ENCODE results near the gene MRPS22. TPM values are rescaled to one million over a fixed set of nuclear protein-coding genes. Genes with fewer than 3 reads are reported as not detected.

The MRPS22 gene
- total RNA-seq, 1 experiment from 2014 or later = 45.7 TPM

DNA sequence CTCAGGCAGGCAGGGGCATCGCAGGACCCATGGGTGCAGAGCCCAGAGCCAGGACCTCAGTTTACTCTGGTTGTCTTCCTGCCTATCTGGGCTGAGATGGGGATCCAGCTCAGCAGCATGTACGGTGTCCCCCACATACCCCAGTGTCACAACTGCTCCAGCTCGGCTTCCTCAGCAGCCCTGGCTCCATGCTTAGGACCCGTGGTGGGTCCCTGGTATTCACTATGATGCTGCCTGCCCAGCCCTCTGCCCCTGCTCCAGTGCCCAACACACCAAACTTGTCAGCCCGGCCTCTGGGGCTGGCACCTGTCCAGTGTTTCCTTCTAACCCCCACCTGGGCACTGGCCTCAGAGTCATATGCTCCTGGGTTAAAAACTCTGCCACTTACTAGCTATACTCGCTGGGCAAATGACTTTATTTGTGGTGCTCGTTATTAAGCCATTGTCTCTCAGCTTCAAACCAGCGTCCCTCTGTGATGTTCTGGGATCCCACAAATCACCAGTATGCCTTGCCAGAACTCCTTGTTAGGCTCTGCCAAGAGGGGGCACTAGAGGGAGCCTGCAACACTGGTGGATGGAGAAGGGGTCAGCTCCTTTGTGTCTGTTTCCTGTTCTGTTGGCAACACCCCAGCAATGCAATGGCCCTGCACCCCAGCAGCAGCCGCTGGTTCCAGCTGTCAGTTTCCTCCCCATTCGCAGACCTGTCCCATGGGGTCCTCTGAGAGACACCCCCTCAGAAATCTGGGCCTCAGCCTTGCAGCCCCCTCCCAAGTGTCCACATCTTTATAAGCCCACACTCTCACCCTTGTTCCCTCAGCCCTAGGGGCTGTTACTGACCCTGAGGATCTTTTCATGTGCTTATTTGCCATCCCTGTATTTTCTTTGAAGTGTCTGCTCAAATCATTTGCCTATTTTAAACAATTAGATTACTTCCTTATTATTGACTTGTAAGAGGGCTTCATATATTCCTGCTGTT, 24.1 kb upstream of the MRPS22 start:
- Histone ChIP-seq H3K14ac (ENCODE audit: insufficient read depth, low read length) (no peak overlapping the region; the same call in 1 of the 2 replicates), H4K91ac (ENCODE audit: insufficient read length, low read depth, low read length) (no peak overlapping the region), H3K9me3 (ENCODE audit: control insufficient read depth, low read depth, low read length) (no peaks in the 10 kb centered on the region), H2BK5ac (ENCODE audit: insufficient read length, low read length) (no peak overlapping the region), H3K4ac (ENCODE audit: low read depth, low read length) (no peak overlapping the region), H3K56ac (ENCODE audit: insufficient read length, low read depth, low read length) (no peak overlapping the region), H2BK15ac (ENCODE audit: low read depth, low read length) (no peak overlapping the region), H2BK20ac (ENCODE audit: low read depth, low read length, poor library complexity, severe bottlenecking) (no peak overlapping the region), H3K23ac (ENCODE audit: insufficient read length, low read depth, low read length) (no peak overlapping the region), H2BK120ac (ENCODE audit: low read depth, low read length, poor library complexity, severe bottlenecking) (no peak overlapping the region), H4K20me1 (ENCODE audit: control insufficient read depth, insufficient read depth, insufficient read length) (no peaks in the 10 kb centered on the region), H3K4me1 (ENCODE audit: insufficient read depth, low read length) (no peaks in the 10 kb centered on the region), H2BK12ac (ENCODE audit: insufficient read length, low read depth, low read length) (no peak overlapping the region), H4K5ac (ENCODE audit: insufficient read length, low read depth, low read length) (no peak overlapping the region), H3K9ac (ENCODE audit: extremely low read depth, insufficient read length, low read length) (no peak overlapping the region), H3K79me1 (ENCODE audit: insufficient read depth, low read depth, low read length, poor library complexity, severe bottlenecking) (no peaks in the 10 kb centered on the region), H2AFZ (ENCODE audit: low read length) (peak overlapping the region; percentile 83), H3T11ph (ENCODE audit: low read length) (no peak overlapping the region), H3K79me2 (ENCODE audit: insufficient read depth, low read length) (no peaks in the 10 kb centered on the region), H2AK5ac (ENCODE audit: insufficient read length, low read length) (no peak overlapping the region), H3K27me3 (ENCODE audit: insufficient read depth, low read length) (no peaks in the 10 kb centered on the region), H4K8ac (replicated peaks; ENCODE audit: insufficient read length, low read depth, low read length) (no peak overlapping the region), H3K4me2 (ENCODE audit: insufficient read depth, insufficient read length, low read length) (no peak overlapping the region), H3K23me2 (ENCODE audit: insufficient read length, low read depth, low read length, poor library complexity, severe bottlenecking) (no peaks in the 10 kb centered on the region), H3K27ac (ENCODE audit: insufficient read length, low read depth, low read length) (no peak overlapping the region), H3K18ac (ENCODE audit: insufficient read length, low read depth, low read length) (no peak overlapping the region)
- Mint-ChIP-seq H3K4me3 (no peak overlapping the region), H3K27ac (peak overlapping the region in 2 of 3 experiments; percentile 45 to 91; a peak in 1 of 7 replicates), H3K4me1 (peaks cover 6 to 9% of the 10 kb centered on the region in 2 experiments), H3K9me3 (no peaks in the 10 kb centered on the region), H3K27me3 (ENCODE audit: low read depth) (peaks cover 50% of the 10 kb centered on the region), H3K36me3 (ENCODE audit: insufficient read depth in 1 of 3, low read depth in 3 of 3) (no peaks in the 10 kb centered on the region; a peak in 1 of 7 replicates)
- WGBS (ENCODE audit: extremely low coverage, insufficient read length, low lambda C conversion rate) = no CpG with 5 or more reads among the region's 10 CpGs
- TF ChIP-seq, protein P1, sequence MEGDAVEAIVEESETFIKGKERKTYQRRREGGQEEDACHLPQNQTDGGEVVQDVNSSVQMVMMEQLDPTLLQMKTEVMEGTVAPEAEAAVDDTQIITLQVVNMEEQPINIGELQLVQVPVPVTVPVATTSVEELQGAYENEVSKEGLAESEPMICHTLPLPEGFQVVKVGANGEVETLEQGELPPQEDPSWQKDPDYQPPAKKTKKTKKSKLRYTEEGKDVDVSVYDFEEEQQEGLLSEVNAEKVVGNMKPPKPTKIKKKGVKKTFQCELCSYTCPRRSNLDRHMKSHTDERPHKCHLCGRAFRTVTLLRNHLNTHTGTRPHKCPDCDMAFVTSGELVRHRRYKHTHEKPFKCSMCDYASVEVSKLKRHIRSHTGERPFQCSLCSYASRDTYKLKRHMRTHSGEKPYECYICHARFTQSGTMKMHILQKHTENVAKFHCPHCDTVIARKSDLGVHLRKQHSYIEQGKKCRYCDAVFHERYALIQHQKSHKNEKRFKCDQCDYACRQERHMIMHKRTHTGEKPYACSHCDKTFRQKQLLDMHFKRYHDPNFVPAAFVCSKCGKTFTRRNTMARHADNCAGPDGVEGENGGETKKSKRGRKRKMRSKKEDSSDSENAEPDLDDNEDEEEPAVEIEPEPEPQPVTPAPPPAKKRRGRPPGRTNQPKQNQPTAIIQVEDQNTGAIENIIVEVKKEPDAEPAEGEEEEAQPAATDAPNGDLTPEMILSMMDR (conservative IDR thresholded peaks at IDR 0.05) = peak; percentile 78
- peak; percentile 86 for DNase-seq

All from H9 (cell line).